Suppressor macrophage treated with lipopolysaccharide for 1 hour (primary cell): ENCODE results near the gene MSI2.
A peak's percentile ranks its signal among the peaks of the same experiment; 100 is the strongest.

ENCODE experiments used
- DNase-seq, 3 donors: peaks; one replicate each; pipeline ENCODE4 v3.0.0-alpha.2; 2020 to 2022

Gene MSI2

GRCh38 chr17:57350266-57350665, 93.9 kb downstream of the MSI2 start:
- DNase-seq: no peak

DNA sequence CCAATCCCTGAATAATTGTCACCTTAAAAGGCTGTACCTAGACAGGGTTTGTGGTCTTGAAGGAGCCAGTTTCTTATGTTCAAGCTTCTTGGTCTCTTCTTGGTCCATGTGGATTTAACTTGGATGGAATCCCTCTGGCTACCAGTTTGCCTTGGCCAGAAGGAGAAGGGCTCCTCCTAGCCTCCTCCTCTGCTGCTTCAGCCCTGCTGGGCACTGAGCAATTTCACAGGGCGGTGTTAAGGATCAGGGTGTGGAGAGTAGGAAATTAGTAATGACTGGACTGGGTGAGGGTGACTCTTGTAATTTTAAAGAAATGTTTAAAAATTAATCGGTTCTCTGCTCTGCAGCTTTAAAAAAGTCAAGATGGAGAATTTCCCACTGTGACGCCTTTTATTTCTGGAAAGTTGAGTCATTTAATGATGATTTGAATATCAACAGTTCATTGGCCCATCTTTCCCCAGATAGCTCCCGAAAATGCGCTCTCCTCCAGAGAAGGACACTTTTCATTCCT, 96.4 kb downstream of the MSI2 start:
- no peak for DNase-seq

GRCh38 chr17:57354673-57355072, 98.3 kb downstream of the MSI2 start:
- DNase-seq: no peak

- no peak for DNase-seq
Measured at GRCh38 chr17:57355090-57355859, 99.0 kb downstream of the MSI2 start.

- no peak for DNase-seq
Measured at GRCh38 chr17:57356153-57356718, 99.9 kb downstream of the MSI2 start.

DNA sequence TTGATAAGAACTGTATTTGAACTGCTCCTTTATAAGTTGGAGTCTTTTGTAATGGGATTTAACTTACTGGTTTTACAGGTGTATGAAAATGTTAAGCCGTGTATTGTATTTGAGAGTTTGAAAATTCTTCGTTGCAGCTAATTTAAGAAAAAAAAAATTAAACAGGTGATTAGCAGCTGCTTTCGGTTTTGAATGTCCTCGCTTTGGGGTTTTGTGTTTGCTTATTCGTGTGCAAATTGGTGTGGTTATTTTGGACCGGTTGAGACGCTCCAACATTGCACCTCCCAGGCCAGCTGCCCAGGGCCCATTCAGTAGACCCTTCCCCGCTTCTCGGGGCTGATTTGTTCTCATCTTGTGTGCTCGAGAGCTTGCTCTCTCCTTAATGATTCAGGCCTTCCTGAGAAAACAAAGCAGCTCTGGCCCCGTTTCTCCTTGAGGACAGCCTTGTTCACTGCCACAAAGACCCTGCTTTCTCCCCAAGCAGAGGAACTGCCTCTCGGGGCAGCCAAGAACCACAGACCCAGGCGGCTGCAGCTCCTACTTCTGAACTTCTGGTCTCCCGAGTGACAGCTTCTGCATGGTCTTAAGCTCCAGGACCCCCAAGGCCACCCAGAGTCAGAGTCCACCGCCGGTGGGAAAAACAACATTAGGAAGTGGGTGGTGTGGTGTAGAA, 100.5 kb downstream of the MSI2 start:
- DNase-seq: no peak

DNA sequence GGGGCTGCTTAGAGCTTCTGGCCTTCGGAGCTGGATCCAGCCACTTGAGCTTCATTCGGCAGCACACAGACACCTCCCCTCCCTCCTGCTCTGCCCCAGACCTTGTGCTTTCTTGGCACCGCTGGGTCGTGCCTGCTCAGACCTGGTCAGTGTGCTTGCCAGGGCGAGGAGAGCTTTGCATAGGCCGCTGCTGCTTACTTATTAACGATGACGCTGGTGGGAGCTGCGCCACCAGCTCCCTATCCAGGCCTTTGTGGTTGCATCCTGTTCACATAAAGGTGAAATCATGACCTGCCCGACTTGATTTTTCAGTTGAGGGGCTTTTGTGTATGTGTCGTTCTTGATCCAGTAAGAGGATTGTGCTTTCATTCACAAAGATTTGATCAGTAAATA, 101.1 kb downstream of the MSI2 start:
- DNase-seq: no peak

GRCh38 chr17:57357830-57358430, 101.6 kb downstream of the MSI2 start:
- DNase-seq: no peak

DNA sequence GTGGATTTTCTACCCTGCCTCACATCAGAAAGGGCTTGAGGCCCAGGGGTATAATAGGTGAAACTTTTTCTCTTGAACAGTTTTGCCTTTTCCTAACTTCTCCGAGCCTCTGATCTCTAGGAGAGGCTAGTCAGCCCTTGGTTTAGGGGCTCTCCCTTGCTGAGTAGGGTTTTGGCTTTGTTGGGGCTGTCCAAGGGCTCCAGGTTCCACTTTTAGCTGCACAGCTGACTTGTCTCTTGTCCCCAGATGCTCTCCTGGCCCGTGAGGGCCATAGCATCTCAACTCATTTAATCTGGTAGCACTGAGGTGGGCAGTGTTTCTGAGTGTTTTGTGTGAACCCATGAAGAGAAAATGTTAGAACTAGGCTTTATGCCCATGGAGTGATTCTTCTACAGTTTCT, 103.9 kb downstream of the MSI2 start:
- DNase-seq: no peak

DNA sequence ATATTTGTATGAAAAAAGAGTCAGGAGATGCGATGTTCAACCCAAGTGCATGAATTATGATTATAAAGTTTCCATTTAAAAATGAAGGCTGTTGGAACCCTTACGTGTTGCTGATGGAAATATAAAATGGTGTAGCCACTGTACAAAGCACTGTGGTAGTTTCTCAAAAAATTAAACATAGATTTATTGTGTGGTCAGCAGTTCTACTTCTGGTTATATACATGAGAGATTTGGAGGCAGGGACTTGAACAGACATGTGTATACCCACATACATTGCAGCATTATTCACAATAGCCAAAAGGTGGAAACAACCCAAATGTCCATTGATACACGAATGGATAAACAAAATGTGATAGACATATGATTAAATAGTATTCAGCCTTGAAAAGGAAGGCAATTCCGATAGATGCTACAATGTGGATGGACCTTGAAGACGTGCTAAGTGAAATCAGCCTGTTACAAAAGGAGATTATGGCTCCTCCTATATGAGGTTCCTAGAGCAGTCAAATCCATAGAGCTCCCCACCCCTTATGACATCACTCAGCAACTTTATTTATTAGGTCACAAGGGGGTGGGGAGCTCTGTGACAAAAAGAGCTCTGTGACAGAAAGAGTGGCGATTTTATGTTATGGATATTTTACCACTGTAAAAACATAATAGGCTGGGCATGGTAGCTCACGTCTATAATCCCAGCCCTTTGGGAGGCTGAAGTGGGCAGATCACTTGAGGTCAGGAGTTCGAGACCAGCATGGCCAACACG, 106.7 kb downstream of the MSI2 start:
- DNase-seq: no peak

DNA sequence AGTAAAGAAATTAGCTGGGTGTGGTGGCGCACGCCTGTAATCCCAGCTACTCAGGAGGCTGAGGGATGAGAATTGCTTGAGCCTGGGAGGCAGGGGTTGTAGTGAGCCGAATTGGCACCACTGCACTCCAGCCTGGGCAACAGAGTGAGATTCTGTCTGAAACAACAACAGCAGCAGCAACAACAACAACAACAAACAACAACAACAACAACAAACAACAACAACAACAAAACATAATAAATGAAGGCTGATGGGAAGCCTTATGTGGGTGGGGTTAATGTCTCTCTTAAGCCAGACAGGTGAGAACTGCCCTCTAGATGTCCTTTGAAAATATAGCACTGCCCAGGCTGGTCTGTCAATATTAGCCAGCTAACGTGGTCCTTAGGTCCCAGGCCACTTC, 107.3 kb downstream of the MSI2 start:
- DNase-seq: no peak

DNA sequence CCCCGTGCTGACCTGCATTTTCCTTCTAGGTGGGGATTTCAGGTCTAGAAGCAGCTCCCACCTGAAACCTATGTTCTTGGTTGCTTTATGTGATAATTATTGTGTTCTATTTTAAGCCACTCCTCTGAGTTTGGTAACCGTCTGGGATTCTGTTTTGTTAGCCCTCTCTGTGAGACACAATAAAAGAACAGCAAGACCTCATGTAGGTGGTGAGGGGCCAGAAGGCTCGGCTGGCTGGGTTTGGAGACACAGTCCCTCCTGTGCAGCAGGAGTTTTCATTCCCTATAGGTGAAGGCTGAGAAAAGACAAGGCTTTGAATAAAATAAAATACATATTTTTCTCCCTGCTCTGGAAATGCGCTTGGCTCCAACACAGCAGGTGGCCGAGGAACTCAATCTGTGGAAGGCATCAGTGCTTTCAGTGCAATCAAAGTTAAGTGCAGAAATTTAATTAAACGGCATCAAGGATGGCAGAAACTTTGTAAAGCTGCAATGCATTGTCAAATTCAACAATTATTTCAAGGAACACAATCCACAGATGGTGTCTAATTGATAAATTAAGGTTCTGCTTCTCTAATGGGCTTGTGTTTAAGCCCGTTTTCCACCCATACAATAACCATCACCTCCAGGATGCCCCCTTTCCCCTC, 107.8 kb downstream of the MSI2 start:
- no peak for DNase-seq

- DNase-seq: no peak
Measured at GRCh38 chr17:57365420-57365819, 109.1 kb downstream of the MSI2 start.

DNA sequence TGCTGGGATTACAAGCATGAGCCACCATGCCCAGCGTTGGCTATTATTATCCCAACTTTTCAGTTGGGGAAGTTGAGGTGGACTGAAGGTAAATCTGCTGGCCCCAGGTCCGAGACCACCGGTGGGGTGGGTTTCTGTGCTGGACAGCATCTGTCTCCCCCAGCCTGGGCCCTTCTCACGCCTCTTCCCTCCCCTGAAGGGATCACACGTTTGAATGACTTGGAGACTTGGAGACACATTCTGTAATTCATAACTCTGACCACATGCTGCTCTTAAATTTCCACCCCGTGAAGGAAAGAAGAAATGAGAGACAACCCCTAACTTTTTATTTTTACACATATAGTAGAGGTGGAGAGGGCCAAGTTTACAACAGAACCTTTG, 109.8 kb downstream of the MSI2 start:
- no peak for DNase-seq

DNA sequence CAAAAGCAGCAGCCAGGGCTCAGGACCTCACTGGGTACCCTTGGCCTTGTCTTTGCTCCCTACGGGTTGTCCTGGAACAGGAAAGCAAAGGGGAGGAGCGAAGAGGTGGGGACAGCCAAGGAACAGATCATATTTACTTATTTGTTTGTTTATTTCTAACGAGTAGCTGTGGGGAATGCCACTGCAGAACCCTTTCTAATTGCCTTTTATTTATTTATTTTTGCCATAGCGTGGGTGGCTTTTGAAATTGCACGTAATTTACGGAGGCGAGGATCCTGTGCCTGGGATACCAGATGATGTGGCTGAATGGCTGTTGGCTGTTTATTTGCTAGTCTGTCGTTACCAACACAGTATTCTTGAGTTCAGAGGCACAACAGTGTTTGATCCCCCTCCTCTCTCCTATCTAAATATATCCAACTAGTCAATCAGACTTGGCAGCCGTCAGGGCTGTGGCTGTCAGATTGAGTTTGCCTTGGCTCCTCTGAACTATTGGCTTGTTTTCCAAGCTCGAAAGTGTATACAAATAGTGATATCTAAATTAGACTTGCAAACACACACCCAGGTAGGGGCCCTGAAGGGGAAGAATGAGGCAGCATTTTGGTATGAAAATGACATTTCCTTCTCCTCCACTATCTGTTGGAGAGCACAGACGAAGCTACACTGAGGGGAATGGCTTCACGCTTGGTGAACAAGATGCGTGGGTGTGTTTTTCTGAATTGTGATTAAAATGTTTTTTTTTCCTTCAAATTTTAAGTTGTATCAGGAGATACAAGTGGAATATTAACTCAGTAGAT, 110.4 kb downstream of the MSI2 start:
- no peak for DNase-seq

DNA sequence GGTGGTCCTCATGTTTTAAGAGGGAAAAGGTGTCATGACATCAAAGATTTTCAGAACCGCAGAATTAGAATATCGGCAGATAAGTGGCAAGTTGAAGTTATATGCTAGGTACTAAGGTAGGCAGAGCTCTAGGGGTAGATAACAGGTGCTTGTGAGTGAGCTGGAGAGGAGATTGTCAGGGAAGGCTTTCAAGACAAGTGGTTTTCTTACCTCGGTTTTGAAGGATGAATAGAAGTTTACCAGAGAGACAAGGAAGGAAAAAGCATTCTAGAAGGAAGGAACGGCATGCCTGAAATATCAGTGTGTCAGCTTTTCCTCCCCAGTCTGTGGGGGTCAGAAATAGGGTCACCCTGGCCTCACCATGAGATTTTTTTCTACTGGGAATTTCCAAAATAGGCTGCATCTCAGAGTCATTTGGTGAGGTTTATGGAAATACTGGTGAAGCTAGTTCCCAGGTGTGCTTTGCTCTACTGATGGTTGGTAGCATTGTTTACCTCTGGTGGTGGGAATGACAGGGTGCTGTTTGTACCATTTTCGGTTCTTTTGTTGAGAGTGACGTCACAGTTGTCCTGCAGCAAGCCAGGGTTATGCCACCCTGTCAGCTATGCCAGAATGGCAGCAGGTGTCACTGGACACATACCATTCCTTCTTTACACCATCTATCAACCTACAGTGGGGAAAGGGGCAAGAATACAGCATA, 112.5 kb downstream of the MSI2 start:
- no peak for DNase-seq

DNA sequence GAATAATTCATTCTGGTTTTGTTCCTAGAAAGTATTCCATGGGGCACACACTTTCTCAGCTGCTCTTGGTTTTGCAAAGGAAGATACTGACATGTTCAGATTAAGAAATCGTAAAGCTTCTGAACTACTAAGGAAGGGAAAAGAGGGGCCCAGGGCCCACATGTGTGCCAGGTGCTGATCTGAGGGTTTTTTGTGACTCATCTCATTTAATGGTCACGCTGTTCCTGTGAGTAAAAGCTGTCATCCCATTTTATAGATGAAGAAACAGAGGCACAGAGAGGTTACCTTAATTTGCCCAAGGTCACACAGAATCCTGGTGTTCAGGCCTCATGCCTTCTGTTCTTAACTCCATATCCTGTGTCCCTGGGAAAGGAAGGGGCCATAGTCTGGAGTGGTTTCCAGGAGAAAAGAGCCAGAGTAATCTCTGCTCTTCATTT, 113.2 kb downstream of the MSI2 start:
- no peak for DNase-seq

- DNase-seq: peak; percentile 59 to 80 (median 77)
Measured at GRCh38 chr17:57370037-57370581, 113.8 kb downstream of the MSI2 start.

DNA sequence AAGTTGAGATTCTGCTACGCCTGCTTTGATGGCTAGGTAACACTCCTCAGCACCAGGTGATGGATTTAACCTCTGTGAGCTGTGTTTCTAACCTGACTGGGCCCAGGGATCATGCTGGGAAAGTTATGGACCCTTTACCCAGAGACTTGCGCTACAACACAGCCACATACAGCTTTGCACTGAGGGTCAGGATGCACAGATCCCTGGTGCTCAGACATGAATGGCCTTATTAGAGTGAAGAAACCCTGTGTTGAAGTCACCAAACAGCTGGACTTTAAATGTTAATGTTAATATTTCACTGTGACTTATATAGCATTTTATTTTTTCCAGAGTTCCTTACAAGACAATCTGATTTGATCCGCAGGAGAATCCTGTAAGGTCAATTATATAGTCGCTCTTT, 114.3 kb downstream of the MSI2 start:
- DNase-seq: no peak

- no peak for DNase-seq
Measured at GRCh38 chr17:57372156-57372555, 115.8 kb downstream of the MSI2 start.

DNA sequence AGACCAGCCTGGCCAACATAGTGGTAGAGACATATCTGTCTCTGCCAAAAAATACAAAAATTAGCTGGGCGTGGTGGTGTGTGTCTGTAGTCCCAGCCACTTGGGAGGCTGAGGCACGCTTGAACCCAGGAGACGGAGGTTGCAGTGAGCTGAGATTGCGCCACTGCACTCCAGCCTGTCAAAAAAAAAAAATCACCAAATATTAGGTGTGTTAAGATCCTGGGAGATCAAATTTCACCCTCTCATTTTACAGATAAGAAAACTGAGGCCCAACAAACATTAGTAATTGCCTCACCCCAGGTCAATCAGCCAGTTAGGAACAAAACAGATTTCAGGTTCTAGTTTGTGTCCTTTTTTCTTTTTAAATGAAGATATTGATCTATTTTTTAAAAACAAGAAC, 116.7 kb downstream of the MSI2 start:
- DNase-seq: no peak
